ENCODE results near the gene TRMT61B. TPM values are rescaled to one million over a fixed set of nuclear protein-coding genes. Genes with fewer than 3 reads are reported as not detected.

The TRMT61B gene
- total RNA-seq, 2 donors from 2014 or later: 19.9 to 22.4 TPM

DNA sequence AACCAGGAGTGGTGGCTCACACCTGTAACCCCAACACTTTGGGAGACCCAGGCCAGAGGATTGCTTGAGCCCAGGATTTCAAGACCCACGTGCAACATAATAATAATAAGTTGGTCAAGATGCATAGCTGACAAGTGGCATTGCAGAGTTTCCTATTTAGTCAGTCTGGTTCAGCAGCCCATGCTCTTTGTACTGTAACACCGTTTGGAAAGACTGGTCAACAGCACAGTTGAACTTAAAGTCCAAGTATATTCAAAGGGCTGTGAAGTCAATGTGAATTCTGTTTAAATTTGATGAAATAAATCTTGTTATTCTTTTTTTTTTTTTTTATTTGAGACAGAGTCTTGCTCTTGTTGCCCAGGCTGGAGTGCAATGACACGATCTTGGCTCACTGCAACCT, 1.5 kb upstream of the TRMT61B start:
- H3K4me1 Mint-ChIP-seq: peaks cover 15% of the 10 kb centered on the region
- Histone ChIP-seq H3K4me1 (ENCODE audit: control insufficient read depth, insufficient read depth, low read length) (no peaks in the 10 kb centered on the region), H3K4me3 (ENCODE audit: low read length) (no peak overlapping the region), H3K27ac (ENCODE audit: low read depth, low read length) (no peak overlapping the region), H3K9me3 (ENCODE audit: control insufficient read depth, low read length) (no peaks in the 10 kb centered on the region), H3K36me3 (ENCODE audit: control insufficient read depth, insufficient read depth, low read length) (no peaks in the 10 kb centered on the region), H3K9ac (ENCODE audit: extremely low read depth, low read length, poor library complexity, severe bottlenecking) (no peak overlapping the region), H3K27me3 (ENCODE audit: control insufficient read depth, insufficient read depth, low read length, poor library complexity, severe bottlenecking) (peaks cover 22% of the 10 kb centered on the region)
- H3K27me3 Mint-ChIP-seq (ENCODE audit: insufficient read depth): peaks cover 42% of the 10 kb centered on the region
- peaks cover 5% of the 10 kb centered on the region for H3K36me3 Mint-ChIP-seq (ENCODE audit: low read depth)
- TF ChIP-seq, protein P1, sequence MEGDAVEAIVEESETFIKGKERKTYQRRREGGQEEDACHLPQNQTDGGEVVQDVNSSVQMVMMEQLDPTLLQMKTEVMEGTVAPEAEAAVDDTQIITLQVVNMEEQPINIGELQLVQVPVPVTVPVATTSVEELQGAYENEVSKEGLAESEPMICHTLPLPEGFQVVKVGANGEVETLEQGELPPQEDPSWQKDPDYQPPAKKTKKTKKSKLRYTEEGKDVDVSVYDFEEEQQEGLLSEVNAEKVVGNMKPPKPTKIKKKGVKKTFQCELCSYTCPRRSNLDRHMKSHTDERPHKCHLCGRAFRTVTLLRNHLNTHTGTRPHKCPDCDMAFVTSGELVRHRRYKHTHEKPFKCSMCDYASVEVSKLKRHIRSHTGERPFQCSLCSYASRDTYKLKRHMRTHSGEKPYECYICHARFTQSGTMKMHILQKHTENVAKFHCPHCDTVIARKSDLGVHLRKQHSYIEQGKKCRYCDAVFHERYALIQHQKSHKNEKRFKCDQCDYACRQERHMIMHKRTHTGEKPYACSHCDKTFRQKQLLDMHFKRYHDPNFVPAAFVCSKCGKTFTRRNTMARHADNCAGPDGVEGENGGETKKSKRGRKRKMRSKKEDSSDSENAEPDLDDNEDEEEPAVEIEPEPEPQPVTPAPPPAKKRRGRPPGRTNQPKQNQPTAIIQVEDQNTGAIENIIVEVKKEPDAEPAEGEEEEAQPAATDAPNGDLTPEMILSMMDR (conservative IDR thresholded peaks at IDR 0.05): no peak
- 82 to 87% methylated on average over 3 of the region's 3 CpGs for WGBS, 2 experiments (ENCODE audit: insufficient coverage in 1 of 2, insufficient read length in 1 of 2)
- H3K27ac Mint-ChIP-seq: no peak overlapping the region
- no peaks in the 10 kb centered on the region for H3K9me3 Mint-ChIP-seq
- no peak for DNase-seq
- no peak overlapping the region for H3K4me3 Mint-ChIP-seq

DNA sequence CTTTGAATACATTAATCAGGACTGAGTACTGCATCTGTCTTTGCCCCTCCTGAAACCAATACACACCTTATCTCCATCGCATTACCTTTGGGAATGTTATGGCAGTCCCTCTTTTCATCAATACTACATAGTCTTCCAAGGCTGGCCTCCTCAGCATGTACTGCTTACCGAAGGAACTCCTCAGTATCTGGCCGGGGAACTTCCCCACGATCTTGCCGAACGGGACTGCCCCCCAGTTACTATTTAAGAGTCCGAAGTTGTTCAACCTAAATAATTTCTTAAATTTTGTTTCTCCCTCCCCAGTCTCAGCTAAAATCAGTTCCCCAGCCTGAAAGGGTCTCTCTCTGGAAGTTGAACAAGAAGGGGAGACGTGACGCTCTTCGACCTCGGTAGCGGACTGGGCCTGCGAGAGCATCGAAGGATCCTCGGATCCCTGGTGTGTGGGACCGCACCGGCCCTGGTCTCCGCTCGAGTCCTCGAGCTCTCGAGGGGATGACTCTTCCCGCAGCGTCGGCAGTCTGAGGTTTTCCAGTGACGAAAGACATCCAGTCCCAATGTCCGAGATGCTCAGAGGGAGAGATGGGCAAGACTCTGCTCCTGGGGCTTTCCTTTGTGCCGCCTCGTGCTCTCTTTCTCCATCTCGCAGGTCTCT, 489 bp downstream of the TRMT61B start:
- 1% methylated on average over 19 to 29 of the region's 29 CpGs for WGBS, 2 experiments (ENCODE audit: insufficient coverage in 1 of 2, insufficient read length in 1 of 2)
- Mint-ChIP-seq H3K27ac (peak overlapping the region; percentile 98), H3K9me3 (no peaks in the 10 kb centered on the region), H3K4me3 (peak overlapping the region; percentile 98), H3K4me1 (peaks cover 15% of the 10 kb centered on the region), H3K27me3 (ENCODE audit: insufficient read depth) (peaks cover 23% of the 10 kb centered on the region), H3K36me3 (ENCODE audit: low read depth) (peaks cover 9% of the 10 kb centered on the region)
- Histone ChIP-seq H3K36me3 (ENCODE audit: control insufficient read depth, insufficient read depth, low read length) (peaks cover 1% of the 10 kb centered on the region), H3K9ac (ENCODE audit: extremely low read depth, low read length, poor library complexity, severe bottlenecking) (peak overlapping the region; percentile 85), H3K9me3 (ENCODE audit: control insufficient read depth, low read length) (no peaks in the 10 kb centered on the region), H3K4me1 (ENCODE audit: control insufficient read depth, insufficient read depth, low read length) (peaks cover 2% of the 10 kb centered on the region), H3K27ac (ENCODE audit: low read depth, low read length) (peak overlapping the region; percentile 67), H3K27me3 (ENCODE audit: control insufficient read depth, insufficient read depth, low read length, poor library complexity, severe bottlenecking) (peaks cover 2% of the 10 kb centered on the region), H3K4me3 (ENCODE audit: low read length) (peak overlapping the region; percentile 98)
- TF ChIP-seq, protein P1 (conservative IDR thresholded peaks at IDR 0.05): no peak
- peak; percentile 44 for DNase-seq

DNA sequence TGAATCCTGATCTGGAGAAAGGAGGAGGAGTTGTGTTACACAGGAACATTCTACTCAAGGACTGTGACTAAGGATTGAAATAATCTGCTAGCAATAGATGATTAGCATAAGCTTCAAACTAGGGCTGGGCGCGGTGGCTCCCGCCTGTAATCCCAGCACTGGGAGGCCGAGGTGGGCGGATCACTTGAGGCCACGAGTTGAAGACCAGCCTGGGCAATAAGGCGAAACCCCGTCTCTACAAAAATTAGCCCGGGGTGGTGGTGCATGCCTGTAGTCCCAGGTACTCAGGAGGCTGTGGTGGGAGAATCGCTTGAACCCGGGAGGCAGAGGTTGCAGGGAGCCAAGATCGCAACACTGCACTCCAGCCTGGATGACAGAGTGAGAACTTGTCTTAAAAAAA, 1.5 kb downstream of the TRMT61B start:
- Histone ChIP-seq H3K27me3 (ENCODE audit: control insufficient read depth, insufficient read depth, low read length, poor library complexity, severe bottlenecking) (no peaks in the 10 kb centered on the region), H3K4me1 (ENCODE audit: control insufficient read depth, insufficient read depth, low read length) (peaks cover 2% of the 10 kb centered on the region), H3K36me3 (ENCODE audit: control insufficient read depth, insufficient read depth, low read length) (peaks cover 11% of the 10 kb centered on the region), H3K4me3 (ENCODE audit: low read length) (peak overlapping the region; percentile 98), H3K9ac (ENCODE audit: extremely low read depth, low read length, poor library complexity, severe bottlenecking) (no peak overlapping the region), H3K9me3 (ENCODE audit: control insufficient read depth, low read length) (no peaks in the 10 kb centered on the region), H3K27ac (ENCODE audit: low read depth, low read length) (no peak overlapping the region)
- Mint-ChIP-seq H3K27me3 (ENCODE audit: insufficient read depth) (peaks cover 17% of the 10 kb centered on the region), H3K4me1 (peaks cover 15% of the 10 kb centered on the region), H3K4me3 (peak overlapping the region; percentile 98), H3K36me3 (ENCODE audit: low read depth) (peaks cover 12% of the 10 kb centered on the region), H3K27ac (no peak overlapping the region), H3K9me3 (no peaks in the 10 kb centered on the region)
- WGBS, 2 experiments (ENCODE audit: insufficient coverage in 1 of 2, insufficient read length in 1 of 2): 72 to 80% methylated on average over 6 to 12 of the region's 12 CpGs
- DNase-seq: peak; percentile 45
- TF ChIP-seq, protein P1 (conservative IDR thresholded peaks at IDR 0.05): no peak

All from endodermal cell (in vitro differentiated cells).